Ovary (tissue), 3 donors: ENCODE data around the gene TMED9.

Experiments used
- POLR2A ChIP-seq: fragments of 450-650 bp; IDR thresholded peaks from one replicate; pipeline ENCODE4 v1.6.1; 2017; ENCODE audit warnings: antibody characterized with exemption, mild to moderate bottlenecking, moderate library complexity
- TF ChIP-seq, protein P1 (sequence below), 3 donors: fragments of 450-650 bp in 2 of 3; fragments of 200-600 bp in 1 of 3; IDR thresholded peaks; one replicate each; pipeline versions ENCODE4 v1.5.1 to v1.8.0; 2016 to 2022; ENCODE audit warnings: antibody characterized with exemption in 3 of 3, mild to moderate bottlenecking in 1 of 3
- donor health status: DM: no; HTN: no; CAD: no.

DNA sequence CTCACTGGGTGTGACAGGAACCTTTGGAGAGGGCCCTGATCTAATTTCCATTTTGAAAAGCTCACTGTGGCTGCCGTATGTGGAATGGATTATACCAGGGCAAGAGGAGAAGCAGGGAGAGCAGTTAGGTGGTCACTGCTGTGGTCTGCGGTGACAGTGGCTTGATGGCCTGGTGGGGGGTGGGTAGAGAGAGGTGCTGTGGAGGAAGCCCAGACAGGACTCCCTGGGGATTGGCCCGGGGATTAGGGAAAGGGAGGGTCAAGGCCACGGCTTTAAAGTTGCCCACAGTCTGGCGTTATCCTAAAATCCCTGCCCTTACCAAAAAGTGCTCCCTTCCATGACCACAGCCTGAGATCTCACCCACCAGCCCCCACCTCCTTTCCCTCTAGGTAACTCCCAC is 12.7 kb downstream of the TMED9 start:
- TF ChIP-seq, protein P1, sequence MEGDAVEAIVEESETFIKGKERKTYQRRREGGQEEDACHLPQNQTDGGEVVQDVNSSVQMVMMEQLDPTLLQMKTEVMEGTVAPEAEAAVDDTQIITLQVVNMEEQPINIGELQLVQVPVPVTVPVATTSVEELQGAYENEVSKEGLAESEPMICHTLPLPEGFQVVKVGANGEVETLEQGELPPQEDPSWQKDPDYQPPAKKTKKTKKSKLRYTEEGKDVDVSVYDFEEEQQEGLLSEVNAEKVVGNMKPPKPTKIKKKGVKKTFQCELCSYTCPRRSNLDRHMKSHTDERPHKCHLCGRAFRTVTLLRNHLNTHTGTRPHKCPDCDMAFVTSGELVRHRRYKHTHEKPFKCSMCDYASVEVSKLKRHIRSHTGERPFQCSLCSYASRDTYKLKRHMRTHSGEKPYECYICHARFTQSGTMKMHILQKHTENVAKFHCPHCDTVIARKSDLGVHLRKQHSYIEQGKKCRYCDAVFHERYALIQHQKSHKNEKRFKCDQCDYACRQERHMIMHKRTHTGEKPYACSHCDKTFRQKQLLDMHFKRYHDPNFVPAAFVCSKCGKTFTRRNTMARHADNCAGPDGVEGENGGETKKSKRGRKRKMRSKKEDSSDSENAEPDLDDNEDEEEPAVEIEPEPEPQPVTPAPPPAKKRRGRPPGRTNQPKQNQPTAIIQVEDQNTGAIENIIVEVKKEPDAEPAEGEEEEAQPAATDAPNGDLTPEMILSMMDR (IDR thresholded peaks at IDR 0.05) = no peak
- no peak for TF ChIP-seq POLR2A
